Endodermal cell (in vitro differentiated cells): Measurements from ENCODE around the gene VSIG4. TPM values are rescaled to one million over a fixed set of nuclear protein-coding genes. Genes with fewer than 3 reads are reported as not detected.
A peak's percentile ranks its signal among the peaks of the same experiment; 100 is the strongest.

Source experiments
- DNase-seq: peaks from one replicate; pipeline ENCODE4 v3.0.0-alpha.2; 2017
- H3K27ac ChIP-seq: 2 replicates; pipeline ENCODE4 v1.5.1; 2013; ENCODE audit warnings: mild to moderate bottlenecking, low read depth, low read length, moderate library complexity
- H3K27me3 ChIP-seq: 2 replicates; pipeline ENCODE4 v1.6.1; 2013; ENCODE audit warnings: mild to moderate bottlenecking, low read length, moderate library complexity; ENCODE audit not compliant: insufficient read depth, control insufficient read depth, poor library complexity, severe bottlenecking
- H3K36me3 ChIP-seq: 2 replicates; pipeline ENCODE4 v1.7.0; 2013; ENCODE audit warnings: mild to moderate bottlenecking, low read length, moderate library complexity; ENCODE audit not compliant: control insufficient read depth, insufficient read depth
- H3K4me1 ChIP-seq: one replicate; pipeline ENCODE4 v1.7.0; 2013; ENCODE audit warnings: low read length; ENCODE audit not compliant: control insufficient read depth, insufficient read depth
- H3K4me3 ChIP-seq: 2 replicates; pipeline ENCODE4 v1.5.1; 2013; ENCODE audit warnings: mild to moderate bottlenecking, low read length, moderate library complexity
- H3K9ac ChIP-seq: 2 replicates; pipeline ENCODE4 v1.6.1; 2013; ENCODE audit warnings: mild to moderate bottlenecking, low read length, moderate library complexity; ENCODE audit not compliant: poor library complexity, severe bottlenecking; ENCODE audit errors: extremely low read depth
- H3K9me3 ChIP-seq: 2 replicates; pipeline ENCODE4 v1.6.1; 2013; ENCODE audit warnings: mild to moderate bottlenecking, low read length, moderate library complexity; ENCODE audit not compliant: control insufficient read depth
- H3K27ac Mint-ChIP-seq: 2 replicates; pipeline ENCODE4 v1.8.0; 2020; ENCODE audit warnings: mixed read lengths
- H3K27me3 Mint-ChIP-seq: 2 replicates; pipeline ENCODE4 v1.8.0; 2021; ENCODE audit warnings: mild to moderate bottlenecking, mixed read lengths; ENCODE audit not compliant: insufficient read depth
- H3K36me3 Mint-ChIP-seq: 2 replicates; pipeline ENCODE4 v1.8.0; 2020; ENCODE audit warnings: low read depth, mixed read lengths
- H3K4me1 Mint-ChIP-seq: 2 replicates; pipeline ENCODE4 v1.8.0; 2020; ENCODE audit warnings: mixed read lengths
- H3K4me3 Mint-ChIP-seq: 2 replicates; pipeline ENCODE4 v1.8.0; 2020; ENCODE audit warnings: mild to moderate bottlenecking, moderate library complexity, mixed read lengths
- H3K9me3 Mint-ChIP-seq: 2 replicates; pipeline ENCODE4 v1.8.0; 2020; ENCODE audit warnings: mild to moderate bottlenecking, mixed read lengths
- CTCF ChIP-seq: fragments of 200-600 bp; sonication (generic); conservative IDR thresholded peaks from 2 replicates; pipeline ENCODE4 v1.5.0; 2021; ENCODE audit warnings: antibody characterized with exemption, mild to moderate bottlenecking
- WGBS, 2 experiments: methylation state at CpG; one replicate each; pipeline versions ENCODE4 v1.1.5 to v1.1.7; 2013; ENCODE audit warnings: missing lambda C conversion rate in 2 of 2, mixed read lengths in 1 of 2; ENCODE audit not compliant: insufficient coverage in 1 of 2, insufficient read length in 1 of 2; 5-methylcytosine and 5-hydroxymethylcytosine counted together
- total RNA-seq, 2 donors: library from RNA; stranded (reverse); fragmentation: NEBNext Ultra II Directional in 1 of 2; extraction: Animal tissue kit (Norgen Biotek cat#: 25700) in 1 of 2; gene quantifications; 2 replicates in 1 of 2; 3 replicates in 1 of 2; pipeline ENCODE4 v1.2.1, GENCODE V29; 2021

Gene VSIG4
- total RNA-seq, 2 donors from 2014 or later, result not detected

DNA sequence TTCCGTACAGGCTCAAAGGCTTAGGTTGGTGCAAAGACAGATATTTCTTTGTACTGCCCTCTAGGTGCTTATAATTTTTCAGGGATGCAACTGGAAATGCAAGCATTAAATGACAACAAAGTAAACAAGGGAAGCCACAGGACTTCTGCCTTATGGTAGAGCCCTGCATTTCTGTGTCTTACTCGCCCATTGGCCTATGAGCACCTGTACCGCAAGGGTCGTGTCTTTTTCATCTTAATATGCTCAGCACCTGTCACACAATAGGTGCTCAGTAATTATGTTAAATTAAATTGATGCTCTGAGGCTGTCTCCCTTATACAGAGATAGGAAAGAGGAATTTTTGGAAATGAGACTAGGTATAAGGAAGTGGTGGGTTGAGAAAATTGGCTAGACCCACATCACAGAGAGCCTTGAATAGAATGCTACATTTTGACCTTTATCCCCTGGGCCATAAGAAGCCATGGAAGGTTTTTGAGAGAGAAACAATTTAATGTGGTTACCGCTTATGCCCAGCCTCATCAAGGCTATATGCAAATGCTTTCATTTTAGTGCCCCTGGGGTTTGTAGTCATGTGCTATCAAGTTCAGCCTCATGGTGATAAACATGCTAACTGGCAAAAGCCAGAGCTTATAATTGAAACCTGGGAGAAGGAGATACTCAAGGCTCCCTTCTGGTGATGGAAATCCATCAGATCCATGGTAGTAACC lies 16.3 kb downstream of the VSIG4 start:
- H3K4me1 Mint-ChIP-seq, result no peaks in the 10 kb centered on the region

DNA sequence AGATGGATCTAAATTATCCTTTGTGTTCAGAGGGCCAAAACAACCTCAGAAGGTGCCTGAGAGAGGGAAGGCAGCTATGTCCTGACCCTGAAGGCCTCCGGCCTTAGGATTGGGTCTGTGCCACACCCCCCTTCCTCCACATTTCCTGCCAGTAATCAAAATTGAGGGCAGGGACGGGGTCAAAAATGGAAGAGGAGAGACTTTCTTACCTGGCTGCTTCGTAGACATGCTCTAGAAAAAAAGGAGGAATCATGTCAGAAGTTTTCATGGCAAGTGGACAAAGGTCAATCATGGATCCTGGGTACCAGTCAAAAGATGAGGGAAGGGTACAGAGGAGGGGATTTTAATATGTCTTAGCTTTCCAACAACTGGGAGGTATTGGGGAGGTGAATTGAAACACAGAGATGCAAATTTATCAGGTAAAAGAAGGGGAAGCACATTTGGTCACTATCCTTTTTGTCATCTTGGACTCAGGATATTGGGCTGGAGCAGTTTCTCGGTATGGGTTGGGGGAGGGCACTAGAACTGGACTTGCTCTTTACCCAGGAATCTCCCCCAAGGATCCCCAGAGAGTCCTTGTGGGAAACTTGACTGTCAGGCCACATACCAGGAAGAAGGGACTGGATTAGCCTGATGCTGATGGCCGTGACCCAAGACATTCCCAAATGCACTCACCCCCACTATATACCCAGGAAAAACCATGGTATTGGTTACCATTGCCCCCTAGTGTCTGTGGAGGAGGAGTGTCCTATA lies 17.1 kb downstream of the VSIG4 start:
- Histone ChIP-seq H3K27me3 (no peaks in the 10 kb centered on the region), H3K9ac (no peak overlapping the region), H3K4me3 (no peak overlapping the region), H3K27ac (no peak overlapping the region), H3K4me1 (no peaks in the 10 kb centered on the region), H3K9me3 (no peaks in the 10 kb centered on the region), H3K36me3 (no peaks in the 10 kb centered on the region)
- Mint-ChIP-seq H3K4me1 (no peaks in the 10 kb centered on the region), H3K27me3 (peaks cover 3% of the 10 kb centered on the region), H3K27ac (no peak overlapping the region), H3K36me3 (no peaks in the 10 kb centered on the region), H3K9me3 (peaks cover 40% of the 10 kb centered on the region), H3K4me3 (no peak overlapping the region)
- DNase-seq, result peak; percentile 52
- 90% methylated on average over 4 of the region's 5 CpGs; no CpG with 5 or more reads in 1 of the 2 experiments for WGBS, 2 experiments
- peak; percentile 68 for TF ChIP-seq CTCF

More for the DNA sequence above, 16.3 kb downstream of the VSIG4 start:
- DNase-seq, result no peak
- no peak overlapping the region for H3K4me3 ChIP-seq
- no peak for TF ChIP-seq CTCF
- H3K27ac Mint-ChIP-seq, result no peak overlapping the region
- no peak overlapping the region for H3K4me3 Mint-ChIP-seq
- peaks cover 40% of the 10 kb centered on the region for H3K9me3 Mint-ChIP-seq
- 91% methylated on average over 5 of the region's 5 CpGs; no CpG with 5 or more reads in 1 of the 2 experiments for WGBS, 2 experiments
- no peaks in the 10 kb centered on the region for H3K36me3 Mint-ChIP-seq
- no peaks in the 10 kb centered on the region for H3K36me3 ChIP-seq
- peaks cover 3% of the 10 kb centered on the region for H3K27me3 Mint-ChIP-seq
- H3K27ac ChIP-seq, result no peak overlapping the region
- H3K9me3 ChIP-seq, result no peaks in the 10 kb centered on the region
- no peaks in the 10 kb centered on the region for H3K27me3 ChIP-seq
- H3K9ac ChIP-seq, result no peak overlapping the region
- H3K4me1 ChIP-seq, result no peaks in the 10 kb centered on the region

DNA sequence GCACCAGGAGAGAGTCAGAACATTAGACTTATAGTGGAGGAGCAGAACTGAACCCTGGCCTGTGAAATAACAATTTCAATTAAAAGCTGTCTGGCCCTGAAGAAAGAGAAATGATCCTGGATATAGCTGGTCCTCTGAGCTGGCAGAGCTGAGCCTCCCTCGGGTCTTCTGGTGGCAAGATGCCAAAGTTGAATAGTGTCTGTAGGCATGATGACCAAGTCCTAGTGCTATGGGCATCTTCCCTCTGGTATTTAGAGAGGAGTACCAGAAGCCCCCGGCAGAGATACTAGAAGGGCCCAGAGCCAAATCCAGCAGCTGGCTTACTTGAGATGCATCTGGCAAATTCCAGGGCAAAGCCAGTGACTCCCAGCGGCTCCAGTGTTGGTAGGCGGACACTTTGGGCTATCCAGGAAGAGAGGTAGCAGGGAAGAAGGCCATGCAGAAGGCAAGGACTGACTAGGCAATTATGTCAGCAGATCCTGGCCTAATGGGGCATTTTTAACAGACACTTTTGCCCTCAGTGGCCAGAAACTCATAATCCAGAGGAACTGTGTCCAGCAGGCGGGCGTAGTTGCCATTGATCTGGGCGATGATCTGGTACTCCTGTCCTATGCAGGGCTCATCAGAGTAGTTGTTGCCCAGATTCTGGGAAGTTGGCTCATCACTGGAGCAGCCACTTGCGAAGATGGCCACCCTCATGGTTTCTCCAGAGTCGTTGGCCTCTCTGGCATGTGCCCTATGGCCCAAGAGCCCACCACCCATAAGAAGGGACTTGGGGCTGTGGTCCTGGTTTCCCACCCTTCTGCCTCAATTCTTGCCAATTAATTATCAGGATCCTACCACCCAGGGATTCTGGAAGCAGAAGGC lies 17.9 kb downstream of the VSIG4 start:
- Mint-ChIP-seq H3K27me3 (peaks cover 3% of the 10 kb centered on the region), H3K4me3 (no peak overlapping the region), H3K27ac (no peak overlapping the region), H3K9me3 (peaks cover 35% of the 10 kb centered on the region), H3K36me3 (no peaks in the 10 kb centered on the region), H3K4me1 (no peaks in the 10 kb centered on the region)
- WGBS, 2 experiments, result 86 to 90% methylated on average over 4 to 9 of the region's 9 CpGs
- Histone ChIP-seq H3K27me3 (no peaks in the 10 kb centered on the region), H3K27ac (no peak overlapping the region), H3K36me3 (no peaks in the 10 kb centered on the region), H3K4me3 (no peak overlapping the region), H3K4me1 (no peaks in the 10 kb centered on the region), H3K9me3 (no peaks in the 10 kb centered on the region), H3K9ac (no peak overlapping the region)
- no peak for DNase-seq
- TF ChIP-seq CTCF, result no peak
